H1 (cell line): ENCODE measurements around the gene ADAM12. TPM values are rescaled to one million over a fixed set of nuclear protein-coding genes. Genes with fewer than 3 reads are reported as not detected.

ENCODE experiments used
- CTCF ChIA-PET: fragments of 300-600 bp; sonication (Branson Sonifier 250); formaldehyde crosslinking; loops from one replicate; lab custom pipeline; 2021; ENCODE audit not compliant: partially characterized antibody; lab: Charles Lee
- POLR2A ChIA-PET: fragments of 300-600 bp; sonication (Branson Sonifier 250); formaldehyde crosslinking; loops from one replicate; lab custom pipeline; 2021; ENCODE audit warnings: inconsistent platforms; ENCODE audit not compliant: partially characterized antibody; lab: Charles Lee
- DNase-seq, 2 experiments: peaks; one replicate each; pipeline versions ENCODE4 v3.0.0 to v3.0.0-alpha.2; 2010 to 2022; ENCODE audit warnings: low spot score in 2 of 2, low read depth in 1 of 2, mixed read lengths in 1 of 2
- FAIRE-seq: peaks from 2 replicates; lab custom pipeline; 2011; peaks lifted over from hg19 to GRCh38; lab: Jason Lieb, UNC
- H2AFZ ChIP-seq: 2 replicates; pipeline ENCODE4 v1.8.1; 2012; ENCODE audit warnings: low read length, inconsistent platforms
- H2AK5ac ChIP-seq: 2 replicates; pipeline ENCODE4 v1.6.1; 2013; ENCODE audit warnings: low read depth, low read length
- H2BK120ac ChIP-seq: replicated peaks from 2 replicates; pipeline ENCODE3; 2013; ENCODE audit warnings: low read depth, low read length, inconsistent platforms
- H2BK12ac ChIP-seq: 2 replicates; pipeline ENCODE4 v1.6.1; 2013; ENCODE audit warnings: low read depth, low read length
- H2BK15ac ChIP-seq: 2 replicates; pipeline ENCODE4 v1.6.1; 2013; ENCODE audit warnings: low read length
- H2BK20ac ChIP-seq: 2 replicates; pipeline ENCODE4 v1.6.1; 2013; ENCODE audit warnings: low read length
- H2BK5ac ChIP-seq: 2 replicates; pipeline ENCODE4 v1.6.1; 2013; ENCODE audit warnings: low read depth, low read length
- H3K14ac ChIP-seq: 2 replicates; pipeline ENCODE4 v1.6.1; 2013; ENCODE audit warnings: inconsistent platforms; ENCODE audit not compliant: insufficient read length
- H3K18ac ChIP-seq: 2 replicates; pipeline ENCODE4 v1.6.1; 2013; ENCODE audit warnings: low read length; ENCODE audit errors: extremely low read depth
- H3K23ac ChIP-seq: 2 replicates; pipeline ENCODE4 v1.6.1; 2013; ENCODE audit warnings: inconsistent platforms; ENCODE audit not compliant: insufficient read length
- H3K23me2 ChIP-seq: 2 replicates; pipeline ENCODE4 v1.6.1; 2013; ENCODE audit warnings: low read depth, low read length
- H3K27ac ChIP-seq: 2 replicates; pipeline ENCODE4 v1.6.1; 2011; ENCODE audit warnings: low read depth, low read length, inconsistent platforms
- H3K27me3 ChIP-seq, 4 experiments: replicated peaks in 1 of 4; 1 replicate in 1 of 4; 2 replicates in 3 of 4; pipeline versions ENCODE4 v1.6.1 to v1.8.1; 2011 to 2013; ENCODE audit warnings: low read length in 3 of 4, mild to moderate bottlenecking in 3 of 4, inconsistent platforms in 2 of 4, mixed read lengths in 2 of 4, moderate library complexity in 1 of 4; ENCODE audit not compliant: control insufficient read depth in 3 of 4, insufficient read depth in 3 of 4; ENCODE audit errors: extremely low read depth in 1 of 4
- H3K36me3 ChIP-seq, 4 experiments: 2 replicates each; pipeline versions ENCODE4 v1.6.1 to v1.8.1; 2011 to 2013; ENCODE audit warnings: mild to moderate bottlenecking in 4 of 4, low read length in 3 of 4, moderate library complexity in 2 of 4, control low read depth in 1 of 4, inconsistent platforms in 1 of 4; ENCODE audit not compliant: insufficient read depth in 4 of 4, control insufficient read depth in 2 of 4
- H3K4ac ChIP-seq: replicated peaks from 2 replicates; pipeline ENCODE3; 2013; ENCODE audit warnings: low read length, low read depth, mixed read lengths, inconsistent platforms; ENCODE audit not compliant: insufficient read length
- H3K4me1 ChIP-seq, 4 experiments: replicated peaks in 1 of 4; 1 replicate in 1 of 4; 2 replicates in 3 of 4; pipeline versions ENCODE4 v1.6.1 to v1.8.1; 2011 to 2013; ENCODE audit warnings: low read length in 3 of 4, inconsistent platforms in 2 of 4, mixed read lengths in 1 of 4; ENCODE audit not compliant: insufficient read depth in 4 of 4, control insufficient read depth in 3 of 4
- H3K4me2 ChIP-seq, 2 experiments: 2 replicates each; pipeline versions ENCODE4 v1.6.1 to v1.8.1; 2011 to 2013; ENCODE audit warnings: low read depth in 2 of 2, low read length in 2 of 2, control low read depth in 1 of 2, inconsistent platforms in 1 of 2, mild to moderate bottlenecking in 1 of 2; ENCODE audit not compliant: insufficient read depth in 1 of 2
- H3K4me3 ChIP-seq, 4 experiments: fragments of 200-600, 300-600 bp in 1 of 4; sonication (generic), shearing (Covaris generic), sonication (Bioruptor Twin) in 1 of 4; 2 replicates each; pipeline versions ENCODE4 v1.5.1 to v1.8.1; 2011 to 2016; ENCODE audit warnings: low read length in 4 of 4, low read depth in 3 of 4, control low read depth in 2 of 4, inconsistent platforms in 2 of 4, mild to moderate bottlenecking in 2 of 4, mixed read lengths in 1 of 4, moderate library complexity in 1 of 4; ENCODE audit not compliant: insufficient read depth in 2 of 4; ENCODE audit errors: extremely low read depth in 1 of 4
- H3K56ac ChIP-seq: replicated peaks from 2 replicates; pipeline ENCODE3; 2013; ENCODE audit warnings: low read depth, mild to moderate bottlenecking, mixed read lengths, low read length, inconsistent platforms; ENCODE audit not compliant: insufficient read length
- H3K79me1 ChIP-seq: 2 replicates; pipeline ENCODE4 v1.6.1; 2013; ENCODE audit warnings: low read depth, low read length, control low read depth
- H3K79me2 ChIP-seq, 2 experiments: 2 replicates each; pipeline versions ENCODE4 v1.6.1 to v1.8.1; 2012 to 2013; ENCODE audit warnings: low read length in 2 of 2, mild to moderate bottlenecking in 2 of 2, inconsistent platforms in 1 of 2; ENCODE audit not compliant: insufficient read depth in 2 of 2, control insufficient read depth in 1 of 2
- H3K9ac ChIP-seq, 4 experiments: replicated peaks in 1 of 4; 1 replicate in 1 of 4; 2 replicates in 3 of 4; pipeline versions ENCODE4 v1.6.1 to v1.8.1; 2011 to 2013; ENCODE audit warnings: low read depth in 3 of 4, low read length in 3 of 4, control low read depth in 2 of 4, mild to moderate bottlenecking in 2 of 4, moderate library complexity in 2 of 4, inconsistent platforms in 1 of 4; ENCODE audit errors: extremely low read depth in 1 of 4
- H3K9me3 ChIP-seq, 2 experiments: 2 replicates each; pipeline versions ENCODE4 v1.6.1 to v1.8.1; 2012 to 2013; ENCODE audit warnings: mild to moderate bottlenecking in 2 of 2, moderate library complexity in 2 of 2, control low read depth in 1 of 2, inconsistent platforms in 1 of 2, low read depth in 1 of 2, low read length in 1 of 2, mixed read lengths in 1 of 2; ENCODE audit not compliant: insufficient read depth in 2 of 2
- H4K20me1 ChIP-seq, 2 experiments: replicated peaks in 1 of 2; 2 replicates each; pipeline versions ENCODE3 to v1.8.1; 2011 to 2013; ENCODE audit warnings: inconsistent platforms in 2 of 2, low read length in 2 of 2, mild to moderate bottlenecking in 1 of 2; ENCODE audit not compliant: insufficient read depth in 2 of 2, control insufficient read depth in 1 of 2
- H4K5ac ChIP-seq: 2 replicates; pipeline ENCODE4 v1.6.1; 2013; ENCODE audit warnings: low read length, low read depth, mixed read lengths, inconsistent platforms; ENCODE audit not compliant: insufficient read length
- H4K8ac ChIP-seq: 2 replicates; pipeline ENCODE4 v1.8.0; 2013; ENCODE audit warnings: mild to moderate bottlenecking, moderate library complexity, low read length, inconsistent platforms; ENCODE audit not compliant: insufficient read depth; ENCODE audit errors: extremely low read depth
- H4K91ac ChIP-seq: replicated peaks from 2 replicates; pipeline ENCODE3; 2013; ENCODE audit warnings: low read length, mixed read lengths, inconsistent platforms; ENCODE audit not compliant: insufficient read length
- CEBPB ChIP-seq: IDR thresholded peaks from 2 replicates; pipeline ENCODE4 v1.6.1; 2012; ENCODE audit warnings: low read depth, low read length
- HDAC2 ChIP-seq, 2 experiments: fragments of 300-600 bp in 1 of 2; sonication (generic) in 1 of 2; IDR thresholded peaks; 2 replicates each; pipeline ENCODE4 v1.6.1; 2011 to 2012; ENCODE audit warnings: low read depth in 2 of 2, low read length in 2 of 2, mild to moderate bottlenecking in 2 of 2, moderate library complexity in 2 of 2, borderline replicate concordance in 1 of 2, inconsistent platforms in 1 of 2
- MAFK ChIP-seq: IDR thresholded peaks from 2 replicates; pipeline ENCODE4 v1.6.1; 2012; ENCODE audit warnings: low read depth, mild to moderate bottlenecking, improper control_type of control experiment, low read length
- WGBS, 2 experiments: shearing (Covaris generic) in 1 of 2; methylation state at CpG; one replicate each; pipeline versions ENCODE4 v1.1.6 to v1.1.7; 2013 to 2015; ENCODE audit warnings: low lambda C conversion rate in 2 of 2, mixed read lengths in 2 of 2, inconsistent platforms in 1 of 2, low coverage in 1 of 2, missing lambda C conversion rate in 1 of 2; ENCODE audit not compliant: insufficient replicate concordance in 2 of 2, insufficient coverage in 1 of 2, insufficient read length in 1 of 2; ENCODE audit errors: extremely low coverage in 1 of 2, missing lambda C conversion rate in 1 of 2; 5-methylcytosine and 5-hydroxymethylcytosine counted together
- polyA plus RNA-seq, 7 experiments: library from polyadenylated mRNA; depleted of rRNA in 3 of 7; stranded (reverse) in 5 of 7; unstranded in 2 of 7; fragments of >200 nt in 5 of 7; fragments of 200-250 nt in 2 of 7; gene quantifications; 1 replicate in 5 of 7; 2 replicates in 1 of 7; 4 replicates in 1 of 7; pipeline versions ENCODE4 v1.2.1 to v1.2.3, GENCODE V29; 2011 to 2013; ENCODE audit warnings: missing spikeins in 2 of 7, mixed read lengths in 2 of 7
- total RNA-seq: library from RNA; stranded (reverse); fragmentation: NEBNext Ultra II Directional; extraction: Animal tissue kit (Norgen Biotek cat#: 25700); gene quantifications from 2 replicates; pipeline ENCODE4 v1.2.1, GENCODE V29; 2021
- TF ChIP-seq, protein P1 (sequence below): IDR thresholded peaks from 2 replicates; pipeline ENCODE4 v1.6.1; 2012; ENCODE audit warnings: low read length, inconsistent platforms

Gene ADAM12
- total and polyA plus RNA-seq, 2 of the 8 experiments (the other 6 are each of a cell fraction or from before 2014, with no cell fraction given) = 0.07 to 0.17 TPM

DNA sequence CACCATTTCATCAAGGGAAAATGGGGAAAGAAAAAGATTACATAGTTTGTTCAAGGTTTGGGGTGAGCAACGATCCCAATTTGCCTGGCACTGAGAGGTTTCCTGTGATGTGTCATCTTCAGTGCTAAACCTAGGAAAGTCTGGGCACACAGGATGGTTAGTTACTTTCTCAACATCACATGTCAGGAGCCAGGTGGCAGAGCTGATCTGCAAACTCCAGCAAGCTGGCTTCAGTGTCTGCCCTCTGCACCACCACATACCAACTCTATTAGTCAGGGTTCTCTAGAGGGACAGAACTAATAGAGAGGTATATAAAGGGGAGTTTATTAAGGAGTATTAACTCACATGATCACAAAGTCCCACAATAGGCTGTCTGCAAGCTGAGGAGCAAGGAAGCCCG lies 11.3 kb downstream of the ADAM12 start:
- no peak overlapping the region for H3K4me3 ChIP-seq
- no peaks in the 10 kb centered on the region for H3K79me1 ChIP-seq
- CTCF ChIA-PET = no interaction called here
- H3K18ac ChIP-seq = no peak overlapping the region
- no peak for DNase-seq
- H4K8ac ChIP-seq = no peak overlapping the region
- H3K4me2 ChIP-seq = no peak overlapping the region
- no peak overlapping the region for H3K27ac ChIP-seq
- POLR2A ChIA-PET = no interaction called here
- H4K91ac ChIP-seq = no peak overlapping the region
- H2BK120ac ChIP-seq = no peak overlapping the region
- H2AK5ac ChIP-seq = no peak overlapping the region
- no peak overlapping the region for H3K23ac ChIP-seq
- H3K9ac ChIP-seq = no peak overlapping the region
- H3K56ac ChIP-seq = no peak overlapping the region
- no peaks in the 10 kb centered on the region for H4K20me1 ChIP-seq
- H2BK20ac ChIP-seq = no peak overlapping the region
- no peaks in the 10 kb centered on the region for H3K79me2 ChIP-seq
- no peak overlapping the region for H3K4ac ChIP-seq
- H3K14ac ChIP-seq = no peak overlapping the region
- peaks cover 0 to 19% of the 10 kb centered on the region in 2 experiments; a peak in 2 of 4 replicates for H3K9me3 ChIP-seq
- no peak overlapping the region for H2BK5ac ChIP-seq
- no peak overlapping the region for H4K5ac ChIP-seq
- no peaks in the 10 kb centered on the region for H3K36me3 ChIP-seq
- H2AFZ ChIP-seq = no peak overlapping the region
- H2BK15ac ChIP-seq = no peak overlapping the region
- no peak for FAIRE-seq
- no peaks in the 10 kb centered on the region for H3K27me3 ChIP-seq
- no peaks in the 10 kb centered on the region for H3K4me1 ChIP-seq
- 86% methylated on average over 2 of the region's 2 CpGs; no CpG with 5 or more reads in 1 of the 2 experiments for WGBS, 2 experiments
- TF ChIP-seq MAFK (no peak), HDAC2 (IDR thresholded peaks at IDR 0.05; ENCODE audit: borderline replicate concordance in 1 of 2, low read depth in 2 of 2, low read length in 2 of 2) (no peak), CEBPB (no peak)
- TF ChIP-seq, protein P1, sequence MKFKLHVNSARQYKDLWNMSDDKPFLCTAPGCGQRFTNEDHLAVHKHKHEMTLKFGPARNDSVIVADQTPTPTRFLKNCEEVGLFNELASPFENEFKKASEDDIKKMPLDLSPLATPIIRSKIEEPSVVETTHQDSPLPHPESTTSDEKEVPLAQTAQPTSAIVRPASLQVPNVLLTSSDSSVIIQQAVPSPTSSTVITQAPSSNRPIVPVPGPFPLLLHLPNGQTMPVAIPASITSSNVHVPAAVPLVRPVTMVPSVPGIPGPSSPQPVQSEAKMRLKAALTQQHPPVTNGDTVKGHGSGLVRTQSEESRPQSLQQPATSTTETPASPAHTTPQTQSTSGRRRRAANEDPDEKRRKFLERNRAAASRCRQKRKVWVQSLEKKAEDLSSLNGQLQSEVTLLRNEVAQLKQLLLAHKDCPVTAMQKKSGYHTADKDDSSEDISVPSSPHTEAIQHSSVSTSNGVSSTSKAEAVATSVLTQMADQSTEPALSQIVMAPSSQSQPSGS = no peak
- H3K23me2 ChIP-seq = no peaks in the 10 kb centered on the region
- no peak overlapping the region for H2BK12ac ChIP-seq
